GM21390 (cell line): ENCODE data around the gene HIF3A.

Experiments
- ATAC-seq: cut with Tn5 transposase; IDR thresholded peaks from one replicate; pipeline ENCODE4 v1.9.1; 2021; ENCODE audit not compliant: unreplicated experiment

Gene HIF3A

DNA sequence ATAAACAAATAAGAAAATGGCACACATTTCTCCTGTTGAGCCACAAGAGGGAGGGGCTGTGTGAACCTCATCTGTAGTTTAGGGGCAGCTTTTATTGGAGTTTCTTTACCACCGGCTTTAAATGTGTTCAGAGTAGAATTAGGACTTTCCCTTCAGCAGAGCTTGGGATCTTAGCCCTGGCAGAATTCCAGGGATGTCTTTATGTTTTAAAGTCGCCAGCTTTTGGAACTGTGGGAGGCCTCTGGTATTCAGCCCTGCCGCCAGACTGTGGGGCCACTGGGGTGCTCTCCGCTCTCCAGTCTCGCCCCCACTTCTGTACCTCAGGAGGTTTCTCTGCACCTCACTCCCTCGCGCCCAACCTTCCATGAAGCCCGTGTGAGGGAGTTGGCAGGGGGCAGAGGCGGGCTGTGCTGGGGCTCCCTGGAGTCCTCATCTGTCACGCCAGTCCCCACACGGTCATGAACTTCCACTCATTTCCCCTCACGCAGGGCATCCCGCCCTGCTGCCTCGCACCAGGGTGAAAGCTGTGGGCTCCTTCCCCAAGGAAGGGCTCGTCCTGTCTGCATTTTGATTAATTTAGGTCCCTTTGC is 85.0 kb downstream of the HIF3A start:
- ATAC-seq, result no peak

DNA sequence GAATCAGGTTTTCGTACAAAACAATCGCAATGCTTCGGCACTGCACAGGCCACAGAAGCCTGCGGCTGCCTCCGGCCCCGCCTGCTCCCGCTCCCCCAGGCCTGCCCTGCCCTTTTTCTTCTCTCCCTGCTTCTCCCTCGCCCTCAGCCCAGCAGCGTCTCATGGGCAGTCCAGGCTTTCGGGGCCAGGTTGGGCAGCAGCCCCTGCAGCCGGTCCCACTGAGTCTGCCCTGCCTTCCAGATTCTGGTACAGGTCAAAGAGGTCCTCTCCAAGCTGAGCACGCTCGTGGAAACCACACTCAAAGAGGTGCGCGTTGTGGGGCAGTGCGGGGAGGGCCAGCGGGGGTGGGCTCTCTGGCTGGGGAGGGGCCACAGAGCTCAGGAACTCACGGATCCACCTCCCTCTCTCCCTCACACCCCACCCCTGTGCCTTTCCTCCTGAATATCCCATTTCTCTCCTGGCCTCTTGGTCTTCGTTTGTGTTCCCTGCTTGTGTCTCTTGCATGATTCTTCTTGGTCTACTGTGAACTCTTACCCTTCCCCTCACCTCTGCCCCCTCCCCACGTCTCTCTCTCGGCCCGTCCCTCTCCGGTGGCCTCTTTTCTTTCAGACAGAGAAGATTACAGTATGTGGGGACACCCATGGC is 86.5 kb downstream of the HIF3A start:
- no peak for ATAC-seq

DNA sequence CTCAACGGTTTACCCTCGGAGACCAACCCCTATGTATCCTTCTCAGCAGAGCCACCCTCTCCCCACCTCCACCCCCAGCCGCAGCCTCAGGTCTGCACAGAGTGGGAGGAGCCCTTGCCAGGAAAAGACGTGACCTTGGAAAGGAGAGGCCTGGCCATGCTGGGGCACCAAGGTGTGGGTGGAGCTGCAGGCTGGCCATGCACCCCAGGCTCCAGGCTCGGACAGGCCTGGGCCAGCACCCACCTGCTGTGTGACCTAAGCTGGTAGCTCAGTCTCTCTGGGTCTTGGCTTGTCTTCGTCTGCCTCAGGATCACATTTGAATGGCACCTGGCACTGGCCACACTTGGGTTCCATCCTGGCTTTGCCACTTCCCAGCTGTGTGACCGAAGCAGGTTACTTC is 87.0 kb downstream of the HIF3A start:
- no peak for ATAC-seq

DNA sequence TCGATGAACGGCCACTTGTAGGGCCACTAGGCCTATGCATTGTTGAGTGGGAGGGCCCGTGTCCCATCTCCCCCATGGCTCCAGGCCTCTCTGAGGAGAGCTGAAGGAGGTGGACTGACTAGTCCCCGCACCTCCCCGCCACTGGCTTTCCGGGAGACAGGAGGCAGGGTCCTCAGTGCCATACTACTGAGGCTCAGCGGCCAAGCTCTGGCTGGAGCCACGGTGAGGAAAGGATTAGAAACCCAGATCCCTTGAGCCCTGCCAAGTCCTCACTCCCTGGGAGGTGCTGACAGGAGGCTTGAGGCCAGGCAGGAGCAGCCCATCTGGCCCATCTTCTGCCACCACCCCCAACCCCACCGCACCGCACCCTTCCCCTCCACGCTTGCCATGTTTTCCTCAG is 87.6 kb downstream of the HIF3A start:
- no peak for ATAC-seq

DNA sequence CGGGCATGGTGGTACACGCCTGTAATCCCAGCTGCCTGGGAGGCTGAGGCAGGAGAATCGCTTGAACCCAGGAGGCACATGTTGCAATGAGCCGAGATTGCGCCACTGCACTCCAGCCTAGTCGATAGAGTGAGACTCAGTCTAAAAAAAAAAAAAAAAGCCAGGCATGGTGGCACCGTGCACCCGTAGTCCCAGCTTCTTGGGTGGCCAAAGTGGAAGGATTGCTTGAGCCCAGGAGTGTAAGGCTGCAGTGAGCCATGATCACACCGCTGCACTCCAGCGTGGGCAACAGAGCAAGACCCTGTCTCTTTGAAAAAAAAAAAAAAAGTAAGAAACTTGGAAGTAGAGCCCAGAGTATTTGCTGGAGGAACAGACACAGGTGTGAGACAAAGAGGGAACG is 88.8 kb downstream of the HIF3A start:
- no peak for ATAC-seq

GRCh38 chr19:46386151-46386550 is 89.3 kb downstream of the HIF3A start:
- ATAC-seq, result no peak

GRCh38 chr19:46386996-46387712 is 90.3 kb downstream of the HIF3A start:
- no peak for ATAC-seq

GRCh38 chr19:46387713-46388130 is 90.9 kb downstream of the HIF3A start:
- no peak for ATAC-seq

GRCh38 chr19:46388311-46389095 is 91.7 kb downstream of the HIF3A start:
- ATAC-seq, result no peak

- ATAC-seq, result no peak
Observed at GRCh38 chr19:46390121-46390858, 93.4 kb downstream of the HIF3A start.

DNA sequence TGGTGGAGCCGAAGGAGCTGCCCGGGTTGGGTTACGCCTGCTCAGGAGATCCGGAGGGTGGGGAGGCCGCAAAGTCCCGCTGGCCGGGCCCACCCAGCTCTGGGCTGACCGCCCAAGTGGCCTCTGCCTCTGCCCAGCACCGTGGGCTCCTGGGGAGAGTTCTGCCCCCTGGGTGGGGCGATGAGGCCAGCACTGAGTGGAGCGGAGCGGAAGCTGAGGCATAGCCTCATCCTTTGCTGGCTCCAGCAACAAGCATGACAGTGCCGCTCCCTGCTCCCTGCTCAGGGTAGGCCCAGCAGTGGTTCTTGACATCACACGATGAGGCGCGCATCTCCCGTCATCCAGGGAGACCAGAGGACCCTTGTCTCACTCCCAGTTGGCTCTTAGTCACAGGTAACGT is 94.0 kb downstream of the HIF3A start:
- ATAC-seq, result no peak

- no peak for ATAC-seq
Observed at GRCh38 chr19:46391296-46392251, 94.7 kb downstream of the HIF3A start.

DNA sequence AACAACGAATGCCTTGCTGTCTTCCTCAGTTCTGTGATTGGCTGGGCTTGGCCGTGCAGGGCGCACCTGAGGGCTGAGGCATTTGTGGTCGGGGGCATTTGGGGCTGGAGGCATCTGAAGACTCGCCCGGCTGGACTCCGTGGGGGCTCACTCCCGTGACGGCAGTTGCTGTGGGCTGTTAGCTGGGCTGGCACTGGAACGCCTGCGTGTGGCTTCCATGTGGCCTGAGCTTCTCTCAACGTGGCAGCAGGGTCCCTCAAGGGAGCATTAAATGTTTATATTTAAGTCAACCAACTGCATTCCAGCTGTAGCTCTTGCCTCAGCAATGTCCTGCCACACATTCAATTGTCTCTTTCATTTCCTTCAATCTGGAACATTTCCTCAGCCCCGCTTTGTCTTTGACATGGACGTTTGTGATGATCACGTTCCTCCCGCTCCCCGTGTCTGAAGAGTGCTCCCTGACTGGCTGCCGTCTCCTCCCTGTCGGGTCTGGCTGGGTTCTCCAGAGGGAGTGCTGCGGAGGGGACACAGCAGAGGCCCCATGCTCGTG is 95.5 kb downstream of the HIF3A start:
- no peak for ATAC-seq

GRCh38 chr19:46392837-46393236 is 96.0 kb downstream of the HIF3A start:
- ATAC-seq, result no peak
